ENCODE data around the gene SF3B1.

GRCh38 chr2:197454923-197455322, 20.1 kb upstream of the SF3B1 start:
- TF ChIP-seq CTCF (tag by site-specific recombination; IDR thresholded peaks at IDR 0.05) (no peak), SP2 (tag by site-specific recombination; IDR thresholded peaks at IDR 0.05) (no peak), ZNF707 (tag by site-specific recombination; IDR thresholded peaks at IDR 0.05) (no peak), ZNF302 (tag by site-specific recombination; IDR thresholded peaks at IDR 0.05; ENCODE audit: low read depth) (no peak), ZBTB1 (tag by site-specific recombination; IDR thresholded peaks at IDR 0.05) (no peak), ZBTB8A (tag by site-specific recombination; IDR thresholded peaks at IDR 0.05) (no peak), ZNF660 (tag by site-specific recombination; IDR thresholded peaks at IDR 0.05) (no peak), ZNF768 (tag by site-specific recombination; IDR thresholded peaks at IDR 0.05) (no peak)
- TF ChIP-seq, protein P1, sequence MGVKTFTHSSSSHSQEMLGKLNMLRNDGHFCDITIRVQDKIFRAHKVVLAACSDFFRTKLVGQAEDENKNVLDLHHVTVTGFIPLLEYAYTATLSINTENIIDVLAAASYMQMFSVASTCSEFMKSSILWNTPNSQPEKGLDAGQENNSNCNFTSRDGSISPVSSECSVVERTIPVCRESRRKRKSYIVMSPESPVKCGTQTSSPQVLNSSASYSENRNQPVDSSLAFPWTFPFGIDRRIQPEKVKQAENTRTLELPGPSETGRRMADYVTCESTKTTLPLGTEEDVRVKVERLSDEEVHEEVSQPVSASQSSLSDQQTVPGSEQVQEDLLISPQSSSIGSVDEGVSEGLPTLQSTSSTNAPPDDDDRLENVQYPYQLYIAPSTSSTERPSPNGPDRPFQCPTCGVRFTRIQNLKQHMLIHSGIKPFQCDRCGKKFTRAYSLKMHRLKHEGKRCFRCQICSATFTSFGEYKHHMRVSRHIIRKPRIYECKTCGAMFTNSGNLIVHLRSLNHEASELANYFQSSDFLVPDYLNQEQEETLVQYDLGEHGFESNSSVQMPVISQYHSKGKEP (tag by site-specific recombination; IDR thresholded peaks at IDR 0.05): no peak
- TF ChIP-seq, protein P2, sequence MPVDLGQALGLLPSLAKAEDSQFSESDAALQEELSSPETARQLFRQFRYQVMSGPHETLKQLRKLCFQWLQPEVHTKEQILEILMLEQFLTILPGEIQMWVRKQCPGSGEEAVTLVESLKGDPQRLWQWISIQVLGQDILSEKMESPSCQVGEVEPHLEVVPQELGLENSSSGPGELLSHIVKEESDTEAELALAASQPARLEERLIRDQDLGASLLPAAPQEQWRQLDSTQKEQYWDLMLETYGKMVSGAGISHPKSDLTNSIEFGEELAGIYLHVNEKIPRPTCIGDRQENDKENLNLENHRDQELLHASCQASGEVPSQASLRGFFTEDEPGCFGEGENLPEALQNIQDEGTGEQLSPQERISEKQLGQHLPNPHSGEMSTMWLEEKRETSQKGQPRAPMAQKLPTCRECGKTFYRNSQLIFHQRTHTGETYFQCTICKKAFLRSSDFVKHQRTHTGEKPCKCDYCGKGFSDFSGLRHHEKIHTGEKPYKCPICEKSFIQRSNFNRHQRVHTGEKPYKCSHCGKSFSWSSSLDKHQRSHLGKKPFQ (tag by site-specific recombination; IDR thresholded peaks at IDR 0.05): no peak
